Left forelimb (tissue), 1 donor: ENCODE results near the gene BAZ1B.
A peak's percentile ranks its signal among the peaks of the same experiment; 100 is the strongest.
"Not testable (repeated sequence)": the region's sequence is repeated elsewhere in the genome, so short reads cannot be mapped to it uniquely, and the experiment has no call there.

Source experiments
- DNase-seq: peaks from one replicate; pipeline ENCODE4 v3.0.0-alpha.2; 2018; ENCODE audit warnings: low spot score

BAZ1B gene, protein sequence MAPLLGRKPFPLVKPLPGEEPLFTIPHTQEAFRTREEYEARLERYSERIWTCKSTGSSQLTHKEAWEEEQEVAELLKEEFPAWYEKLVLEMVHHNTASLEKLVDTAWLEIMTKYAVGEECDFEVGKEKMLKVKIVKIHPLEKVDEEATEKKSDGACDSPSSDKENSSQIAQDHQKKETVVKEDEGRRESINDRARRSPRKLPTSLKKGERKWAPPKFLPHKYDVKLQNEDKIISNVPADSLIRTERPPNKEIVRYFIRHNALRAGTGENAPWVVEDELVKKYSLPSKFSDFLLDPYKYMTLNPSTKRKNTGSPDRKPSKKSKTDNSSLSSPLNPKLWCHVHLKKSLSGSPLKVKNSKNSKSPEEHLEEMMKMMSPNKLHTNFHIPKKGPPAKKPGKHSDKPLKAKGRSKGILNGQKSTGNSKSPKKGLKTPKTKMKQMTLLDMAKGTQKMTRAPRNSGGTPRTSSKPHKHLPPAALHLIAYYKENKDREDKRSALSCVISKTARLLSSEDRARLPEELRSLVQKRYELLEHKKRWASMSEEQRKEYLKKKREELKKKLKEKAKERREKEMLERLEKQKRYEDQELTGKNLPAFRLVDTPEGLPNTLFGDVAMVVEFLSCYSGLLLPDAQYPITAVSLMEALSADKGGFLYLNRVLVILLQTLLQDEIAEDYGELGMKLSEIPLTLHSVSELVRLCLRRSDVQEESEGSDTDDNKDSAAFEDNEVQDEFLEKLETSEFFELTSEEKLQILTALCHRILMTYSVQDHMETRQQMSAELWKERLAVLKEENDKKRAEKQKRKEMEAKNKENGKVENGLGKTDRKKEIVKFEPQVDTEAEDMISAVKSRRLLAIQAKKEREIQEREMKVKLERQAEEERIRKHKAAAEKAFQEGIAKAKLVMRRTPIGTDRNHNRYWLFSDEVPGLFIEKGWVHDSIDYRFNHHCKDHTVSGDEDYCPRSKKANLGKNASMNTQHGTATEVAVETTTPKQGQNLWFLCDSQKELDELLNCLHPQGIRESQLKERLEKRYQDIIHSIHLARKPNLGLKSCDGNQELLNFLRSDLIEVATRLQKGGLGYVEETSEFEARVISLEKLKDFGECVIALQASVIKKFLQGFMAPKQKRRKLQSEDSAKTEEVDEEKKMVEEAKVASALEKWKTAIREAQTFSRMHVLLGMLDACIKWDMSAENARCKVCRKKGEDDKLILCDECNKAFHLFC (N-terminal part only)

GRCh38 chr7:73522105-73522872 lies at the start of gene BAZ1B:
Gene BAZ1B, minus strand, starts transcription at chr7:73522293. Its CDS starts 360 bp downstream, at chr7:73521933.
- peak; percentile 98 for DNase-seq

- no peak for DNase-seq
Observed at GRCh38 chr7:73570977-73571376, 48.9 kb upstream of the BAZ1B start.

DNA sequence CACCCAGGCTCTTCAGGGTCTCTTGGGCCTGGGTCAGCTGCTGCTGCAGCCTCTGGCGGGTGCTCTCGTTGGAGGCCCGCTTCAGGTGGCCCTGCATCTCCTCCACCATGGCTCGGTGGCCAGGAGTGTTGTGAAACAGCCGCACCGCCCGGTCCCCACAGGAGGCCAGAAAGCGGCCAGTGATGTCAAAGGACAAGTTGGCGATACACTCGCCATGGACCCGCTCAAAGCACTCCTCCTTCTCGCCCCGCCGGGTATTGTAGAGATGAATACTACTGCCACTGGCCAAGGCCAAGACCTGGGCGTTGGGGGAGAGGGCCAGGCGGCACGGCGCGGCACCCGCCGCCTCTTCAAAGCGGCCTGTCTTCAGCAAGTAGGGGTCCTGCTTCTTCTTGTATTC lies 48.4 kb upstream of the BAZ1B start:
- DNase-seq = no peak

GRCh38 chr7:73569042-73569608 lies 47.0 kb upstream of the BAZ1B start:
- no peak for DNase-seq

DNA sequence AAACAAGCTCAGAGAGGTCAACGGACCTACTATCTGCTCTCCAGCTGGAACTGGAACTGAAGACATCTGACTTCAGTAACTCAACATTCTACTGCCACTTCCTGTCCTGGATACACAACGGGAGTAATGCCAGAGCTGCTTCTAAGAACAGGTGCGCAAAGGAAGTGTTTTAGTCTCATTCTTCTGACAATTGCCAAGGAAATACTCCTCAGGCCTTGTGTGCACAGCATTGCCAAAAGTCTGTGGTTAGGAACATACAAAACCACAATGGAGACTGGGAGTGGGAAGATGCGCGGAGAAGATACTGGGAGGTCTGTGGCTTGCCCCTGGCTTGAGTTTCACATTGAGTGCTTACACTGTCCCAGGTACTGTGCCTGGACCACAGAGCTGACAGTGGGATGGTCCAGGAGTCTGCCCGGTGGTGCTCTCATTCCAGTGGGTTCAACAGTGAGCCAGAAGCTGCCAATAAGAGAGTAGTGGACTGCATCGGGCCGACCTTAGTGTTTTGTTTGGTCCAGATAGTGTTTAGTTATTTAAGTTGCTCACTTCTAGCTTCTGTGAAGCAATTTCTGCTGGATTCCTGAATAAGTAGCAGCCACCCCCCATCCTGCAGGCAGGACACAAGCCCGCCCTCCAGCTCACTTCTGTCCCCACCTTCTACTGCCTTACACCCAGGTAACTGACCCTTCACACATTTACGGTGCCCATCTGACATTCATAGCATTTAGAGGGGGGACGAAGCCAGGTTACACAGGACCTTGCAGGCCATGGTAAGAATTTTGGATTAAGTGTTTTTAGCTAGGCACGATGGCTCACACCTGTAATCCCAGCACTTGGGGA lies 46.0 kb upstream of the BAZ1B start:
- no peak for DNase-seq

GRCh38 chr7:73567140-73567539 lies 45.0 kb upstream of the BAZ1B start:
- DNase-seq = no peak

DNA sequence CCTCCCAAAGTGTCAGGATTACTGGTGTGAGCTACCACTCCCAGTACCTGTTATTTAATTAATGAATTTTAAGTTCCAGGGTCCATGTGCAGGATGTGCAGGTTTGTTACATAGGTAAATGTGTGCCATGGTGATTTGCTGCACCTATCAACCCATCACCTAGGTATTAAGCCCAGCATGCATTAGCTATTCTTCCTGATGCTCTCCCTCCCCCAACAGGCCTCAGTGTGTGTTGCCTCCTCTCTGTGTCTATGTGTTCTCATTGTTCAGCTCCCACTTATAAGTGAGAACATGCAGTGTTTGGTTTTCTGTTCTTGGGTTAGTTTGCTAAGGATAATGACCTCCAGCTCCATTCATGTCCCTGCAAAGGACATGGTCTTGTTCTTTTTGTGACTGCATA lies 44.3 kb upstream of the BAZ1B start:
- DNase-seq = not testable (repeated sequence)

- no peak for DNase-seq
Observed at GRCh38 chr7:73565675-73566340, 43.7 kb upstream of the BAZ1B start.

GRCh38 chr7:73560109-73560835 lies 38.2 kb upstream of the BAZ1B start:
- no peak for DNase-seq

DNA sequence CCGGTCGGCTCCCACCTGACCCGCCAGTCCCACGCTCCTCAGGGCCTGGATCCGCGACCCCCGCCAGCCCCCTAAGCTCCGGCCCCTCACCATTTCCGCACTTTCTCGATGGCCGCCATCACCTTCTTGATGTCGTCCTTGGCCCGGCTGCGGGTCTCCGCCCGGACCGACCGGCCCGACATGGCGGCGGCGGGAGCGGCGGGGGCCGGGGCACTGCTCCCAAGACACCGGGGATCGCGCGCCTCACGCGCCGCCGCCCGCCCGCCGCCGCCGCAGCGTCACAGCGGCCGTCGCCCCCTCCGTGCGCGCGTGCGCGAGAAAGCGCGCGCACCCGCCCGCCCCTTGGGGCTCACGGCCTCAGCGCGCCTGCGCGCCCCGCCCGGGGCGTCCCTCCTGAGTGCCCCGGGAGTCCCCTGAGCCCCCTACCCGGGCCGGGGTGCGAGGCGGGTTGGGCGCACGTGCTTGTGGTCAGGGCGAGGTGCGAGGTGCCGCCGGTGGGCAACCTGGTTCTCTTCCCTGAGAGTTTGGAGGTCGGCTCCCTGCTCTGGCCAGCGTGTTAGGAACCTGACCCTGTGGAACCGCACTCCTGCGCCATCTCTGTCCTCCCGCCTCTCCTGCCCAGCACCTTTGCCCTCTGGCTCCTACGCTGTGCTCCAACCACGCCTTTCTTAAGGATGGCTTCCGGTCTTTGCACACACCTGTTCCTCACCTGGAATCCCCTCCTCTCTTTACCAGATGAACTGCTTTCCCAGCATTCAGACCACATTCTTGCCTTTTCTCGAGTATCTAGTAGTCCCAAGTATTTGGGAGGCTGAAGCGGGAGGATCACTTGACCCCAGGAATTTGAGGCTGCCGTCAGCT lies 35.5 kb upstream of the BAZ1B start, which contains the start of gene BCL7B:
TSS of gene BCL7B (minus strand) at position 294 of the 861 bp plus-strand sequence. CDS start at position 182, 112 bp downstream.
- DNase-seq = peak; percentile 83

- DNase-seq = peak; percentile 93
Observed at GRCh38 chr7:73557108-73557396, 35.0 kb upstream of the BAZ1B start.

GRCh38 chr7:73556208-73557107 lies 34.4 kb upstream of the BAZ1B start:
- no peak for DNase-seq

GRCh38 chr7:73555411-73555982 lies 33.4 kb upstream of the BAZ1B start:
- no peak for DNase-seq

DNA sequence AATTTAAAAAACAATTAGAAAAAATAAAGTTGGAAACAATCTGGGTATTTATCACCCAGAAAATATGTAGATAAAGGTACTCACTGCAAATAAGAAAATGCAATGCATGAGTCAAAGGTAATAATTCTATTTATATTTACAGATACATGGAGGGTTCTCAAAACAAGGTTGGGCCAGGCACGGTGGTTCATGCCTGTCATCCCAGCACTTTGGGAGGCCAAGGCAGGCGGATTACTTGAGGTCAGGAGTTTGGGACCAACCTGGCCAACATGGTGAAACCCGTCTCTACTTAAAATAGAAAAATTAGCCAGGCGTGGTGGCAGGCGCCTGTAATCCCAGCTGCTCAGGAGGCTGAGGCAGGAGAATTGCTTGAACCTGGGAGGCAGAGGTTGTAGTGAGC lies 28.0 kb upstream of the BAZ1B start:
- DNase-seq = not testable (repeated sequence)

GRCh38 chr7:73549176-73549575 lies 27.1 kb upstream of the BAZ1B start:
- no peak for DNase-seq

DNA sequence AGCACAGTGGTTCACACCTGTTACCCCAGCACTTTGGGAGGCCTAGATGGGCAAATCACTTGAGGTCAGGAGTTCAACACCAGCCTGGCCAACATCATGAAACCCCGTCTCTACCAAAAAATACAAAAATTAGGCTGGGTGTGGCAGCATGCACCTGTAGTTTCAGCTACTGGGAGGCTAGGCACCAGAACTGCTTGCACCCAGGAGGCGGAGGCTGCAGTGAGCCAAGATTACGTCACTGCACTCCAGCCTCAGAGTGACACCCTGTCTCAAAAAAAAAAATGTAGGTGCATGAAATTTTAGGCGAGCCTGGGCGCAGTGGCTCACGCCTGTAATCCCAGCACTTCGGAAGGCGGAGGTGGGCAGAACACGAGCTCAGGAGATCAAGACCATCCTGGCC lies 25.7 kb upstream of the BAZ1B start:
- DNase-seq = no peak

DNA sequence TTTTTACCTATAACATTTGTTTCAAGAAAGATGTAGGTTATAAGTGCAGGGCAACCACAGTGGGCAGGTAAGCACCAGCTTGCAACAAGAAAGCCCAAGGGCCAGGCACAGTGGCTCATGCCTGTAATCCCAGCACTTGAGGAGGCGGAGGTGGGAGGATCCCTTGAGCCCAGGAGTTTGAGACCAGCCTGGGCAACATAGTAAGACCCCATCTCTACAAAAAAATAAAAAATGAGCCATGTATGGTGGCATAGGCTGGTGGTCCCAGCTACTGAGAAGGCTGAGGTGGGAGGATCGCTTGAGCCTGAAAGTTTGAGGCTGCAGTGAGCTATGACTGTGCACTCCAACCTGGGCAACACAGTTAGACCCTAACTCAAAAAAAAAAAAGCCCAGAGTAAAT lies 22.6 kb upstream of the BAZ1B start:
- DNase-seq = no peak
